Hippocampal formation (tissue), 2 donors: ENCODE data around the gene SPSB3.
"Not testable (repeated sequence)": the region's sequence is repeated elsewhere in the genome, so short reads cannot be mapped to it uniquely, and the experiment has no call there.

Experiments
- DNase-seq, 2 donors: peaks; one replicate each; lab custom pipeline; 2025; lab: John Stamatoyannopoulos, UW

Gene SPSB3

DNA sequence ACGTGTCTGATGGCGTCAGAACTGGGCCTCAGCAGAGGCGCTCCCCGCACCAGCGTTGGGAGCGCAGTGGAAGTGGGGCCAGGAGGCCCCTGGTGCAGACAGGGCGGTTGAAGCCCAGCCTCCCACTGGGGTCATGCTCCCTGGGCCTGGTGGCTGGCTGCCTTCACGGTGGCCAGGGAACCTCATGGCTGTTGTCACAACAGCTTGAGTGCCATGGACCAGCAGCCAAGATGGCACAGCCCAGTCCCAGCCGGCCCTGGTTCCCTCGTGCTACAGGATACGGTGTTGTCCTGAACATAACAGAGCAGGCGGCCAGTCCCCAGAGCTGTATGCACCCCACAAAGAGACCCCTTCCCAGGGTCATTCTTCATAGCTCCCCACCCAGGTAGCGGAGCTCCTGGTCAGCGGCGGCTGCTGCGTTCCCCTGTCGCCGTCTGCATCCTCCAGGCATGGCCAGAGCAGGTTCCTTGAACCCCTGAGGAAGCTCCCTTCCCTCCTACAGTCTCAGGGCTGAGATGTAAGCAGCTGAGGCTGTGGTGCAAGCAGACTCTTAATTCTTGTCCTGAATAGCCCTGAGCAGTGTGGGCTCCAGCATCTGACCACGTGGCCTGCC lies 40.7 kb downstream of the SPSB3 start:
- no peak for DNase-seq

DNA sequence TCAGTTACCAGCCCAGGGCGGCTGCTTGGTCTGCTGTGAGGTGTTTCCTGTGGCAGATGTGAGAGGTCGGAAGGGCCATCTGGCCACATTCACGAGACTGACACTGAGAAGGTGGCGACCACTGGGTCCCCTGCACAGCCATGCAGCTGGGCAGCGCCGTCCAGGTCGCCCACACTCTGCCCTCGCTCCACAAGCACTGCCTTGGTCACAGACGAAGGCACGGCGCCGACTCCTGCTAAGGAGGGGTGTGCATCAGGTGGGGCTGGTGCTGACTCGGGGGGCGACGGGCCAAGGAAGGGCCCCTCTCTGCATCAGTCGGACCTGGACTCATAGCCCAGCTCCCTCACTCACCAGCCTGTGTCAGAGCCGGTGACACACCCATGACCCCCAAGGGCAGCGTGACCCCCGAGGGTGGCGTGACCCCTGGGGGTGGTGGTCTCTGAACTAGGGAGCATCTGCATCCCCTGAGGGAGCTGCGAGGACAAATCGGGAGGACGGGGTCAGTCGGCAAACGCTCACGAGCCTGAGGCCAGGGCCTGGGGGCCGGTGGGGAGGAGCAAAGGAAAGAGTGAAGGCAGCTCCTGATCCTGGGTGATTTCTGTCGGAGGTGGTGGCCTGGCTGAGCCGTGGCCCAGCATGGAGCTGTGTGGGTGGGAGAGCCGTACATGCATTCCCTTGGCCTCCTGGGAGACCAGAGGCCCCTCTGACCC lies 41.4 kb downstream of the SPSB3 start:
- no peak for DNase-seq

DNA sequence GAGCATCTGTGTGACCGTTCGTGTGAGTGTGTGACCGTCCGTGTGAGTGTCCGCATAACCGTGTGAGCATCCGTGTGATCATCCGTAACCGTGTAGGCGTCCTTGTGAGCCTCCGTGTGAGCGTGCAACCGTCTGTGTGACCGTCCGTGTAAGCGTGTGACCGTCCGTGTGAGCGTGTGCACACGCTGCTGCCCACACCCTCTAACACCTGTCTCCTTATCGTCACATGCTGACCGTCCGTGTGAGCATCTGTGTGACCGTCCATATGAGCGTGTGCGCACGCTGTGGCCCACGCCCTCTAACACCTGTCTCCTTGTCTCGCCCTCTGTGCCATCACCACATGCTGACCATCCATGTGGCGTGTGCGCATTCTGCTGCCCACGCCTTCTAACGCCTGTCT lies 42.1 kb downstream of the SPSB3 start:
- DNase-seq: no peak

DNA sequence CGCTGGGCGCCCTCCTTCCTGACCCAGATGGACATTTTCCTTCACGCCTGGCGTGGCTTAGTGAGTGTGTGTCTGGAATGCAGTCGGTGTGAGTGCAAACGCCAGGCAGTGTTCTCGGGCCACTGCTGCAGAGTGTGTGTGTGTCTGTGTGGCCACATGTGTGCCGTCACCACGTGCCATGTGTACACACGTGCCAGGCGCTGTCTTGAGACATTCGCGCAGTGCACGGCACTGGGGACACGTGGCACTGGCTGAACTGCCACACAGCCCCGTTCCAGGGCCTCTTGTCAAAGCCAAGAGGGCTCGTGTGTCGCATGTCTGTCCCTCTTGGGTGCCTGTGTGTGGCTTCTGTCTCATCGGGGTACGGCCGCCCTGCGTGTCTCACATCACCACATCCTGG lies 47.6 kb downstream of the SPSB3 start:
- no peak for DNase-seq

DNA sequence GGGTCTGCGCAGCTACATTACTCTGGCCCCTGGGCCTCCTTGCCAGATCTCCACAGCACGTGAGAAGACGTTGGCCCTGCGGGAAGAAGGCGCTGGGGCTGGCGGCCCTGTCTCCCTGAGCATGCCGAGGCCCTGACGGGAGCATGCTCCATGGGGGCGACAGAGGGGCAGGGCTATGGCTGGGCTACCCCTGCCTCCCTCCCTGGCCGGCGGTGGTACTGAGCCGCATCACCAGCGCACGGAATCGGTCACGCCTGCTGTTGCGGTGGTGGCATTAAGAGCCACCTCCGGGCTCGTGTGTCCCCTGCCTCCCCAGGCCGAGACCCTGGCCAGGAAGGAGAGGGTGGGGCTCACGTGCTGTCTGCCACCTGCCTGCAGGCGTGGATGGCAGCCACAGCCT lies 48.2 kb downstream of the SPSB3 start:
- no peak for DNase-seq

DNA sequence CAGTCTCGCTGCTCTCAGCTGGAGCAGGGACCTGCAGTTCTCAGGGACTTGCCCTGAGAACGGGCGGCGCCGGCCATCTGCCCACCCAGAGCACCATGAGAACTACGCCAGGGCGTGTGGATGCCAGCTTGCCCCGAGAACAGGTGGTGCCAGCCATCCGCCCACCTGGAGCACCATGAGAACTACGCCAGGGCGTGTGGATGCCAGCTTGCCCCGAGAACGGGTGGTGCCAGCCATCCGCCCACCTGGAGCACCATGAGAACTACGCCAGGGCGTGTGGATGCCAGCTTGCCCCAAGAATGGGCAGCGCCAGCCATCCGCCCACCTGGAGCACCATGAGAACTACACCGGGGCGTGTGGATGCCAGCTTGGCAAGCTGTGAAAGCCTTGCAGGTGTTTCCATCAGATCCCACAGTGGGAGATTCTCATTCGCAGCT lies 49.8 kb downstream of the SPSB3 start:
- DNase-seq: not testable (repeated sequence)

DNA sequence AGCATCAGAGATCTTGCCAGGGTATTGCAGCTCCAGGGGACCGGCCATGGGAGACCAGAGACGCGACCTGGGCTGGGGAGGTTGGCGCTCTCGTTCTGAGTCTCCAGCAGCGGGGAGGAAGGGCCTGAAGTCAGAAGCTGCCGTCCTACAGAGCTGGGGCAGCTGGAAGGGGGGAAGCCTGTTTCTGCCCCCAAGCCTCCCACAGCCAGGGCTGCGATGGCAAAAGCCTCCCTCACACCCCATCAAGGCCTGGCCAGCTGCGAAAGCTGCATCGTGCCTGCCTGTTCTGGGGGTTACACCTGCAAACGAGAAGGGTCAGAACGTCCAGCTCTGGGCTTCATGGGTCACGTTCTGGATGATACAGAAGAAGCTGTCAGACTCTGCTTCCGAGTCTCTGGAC lies 50.3 kb downstream of the SPSB3 start:
- no peak for DNase-seq

DNA sequence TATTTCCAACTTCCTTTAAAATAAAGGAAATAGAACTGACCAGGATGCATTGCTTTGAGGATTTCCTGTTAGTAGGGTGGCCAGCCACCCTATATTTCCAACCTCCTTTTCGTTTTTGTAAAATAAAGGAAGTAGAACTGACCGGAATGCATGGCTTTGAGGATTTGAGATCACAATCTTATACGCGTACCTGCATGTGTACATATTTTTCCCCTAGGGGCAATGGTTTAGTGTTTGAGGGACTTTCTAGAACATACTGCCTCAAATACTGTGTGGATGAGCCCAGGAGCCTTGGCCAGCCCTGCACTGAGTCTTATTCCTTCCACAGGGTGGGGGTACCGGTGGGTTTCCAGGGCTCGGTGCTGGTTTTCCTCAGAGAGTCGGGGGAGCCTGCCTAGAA lies 50.8 kb downstream of the SPSB3 start:
- no peak for DNase-seq

DNA sequence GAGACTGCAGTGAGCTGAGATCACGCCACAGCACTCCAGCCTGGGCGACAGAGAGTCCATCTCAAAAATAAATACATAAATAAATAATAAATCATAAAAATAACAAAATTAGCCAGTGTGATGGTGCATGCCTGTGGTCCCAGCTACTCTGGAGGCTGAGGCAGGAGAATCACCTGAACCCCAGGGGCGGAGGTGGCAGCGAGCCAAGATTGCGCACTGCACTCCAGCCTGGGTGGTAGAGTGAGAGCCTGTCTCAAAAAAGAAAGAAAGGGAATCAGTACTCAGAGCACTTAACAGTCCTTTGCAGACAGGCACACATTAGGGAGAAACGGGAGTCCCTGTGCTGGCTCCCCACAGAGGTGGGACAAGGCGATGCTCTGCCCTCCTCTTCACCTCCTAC lies 51.3 kb downstream of the SPSB3 start:
- DNase-seq: no peak

DNA sequence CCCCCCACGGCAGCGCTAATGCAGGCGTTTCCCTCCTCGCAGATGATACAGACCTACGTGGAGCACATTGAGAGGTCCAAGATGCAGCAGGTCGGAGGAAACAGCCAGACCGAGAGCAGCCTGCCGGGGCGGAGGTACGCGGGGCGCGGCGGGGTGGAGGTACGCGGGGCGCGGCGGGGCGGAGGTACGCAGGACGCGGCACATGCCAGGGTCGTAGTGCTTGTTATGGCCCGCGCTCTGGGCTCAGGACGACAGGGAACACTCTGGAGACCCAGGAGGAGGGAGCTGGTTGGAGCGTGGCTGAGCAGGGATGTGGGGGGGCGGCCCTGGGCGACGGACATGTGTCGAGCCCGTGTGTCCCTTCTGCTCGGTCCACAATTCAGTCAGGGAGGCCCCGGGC lies 52.9 kb downstream of the SPSB3 start:
- DNase-seq: no peak

DNA sequence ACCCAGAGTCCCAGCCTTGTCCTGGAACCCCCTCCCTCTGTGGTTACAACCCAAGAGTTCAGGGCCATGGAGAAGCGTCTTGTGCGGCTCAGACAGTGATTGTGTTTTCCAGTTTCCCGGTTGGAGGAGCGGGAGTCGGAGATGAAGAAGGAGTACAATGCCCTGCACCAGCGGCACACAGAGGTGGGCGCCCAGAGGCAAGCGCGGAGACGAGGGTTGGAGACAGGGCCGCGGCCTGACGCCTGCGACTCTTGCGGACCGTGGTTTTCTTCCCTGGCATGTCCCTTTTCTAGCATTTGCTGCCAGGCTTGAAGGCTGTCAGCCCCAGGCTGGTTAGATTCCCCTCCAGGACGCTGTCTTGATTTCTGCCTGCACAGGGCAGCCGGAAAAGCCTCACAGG lies 53.3 kb downstream of the SPSB3 start:
- DNase-seq: no peak

DNA sequence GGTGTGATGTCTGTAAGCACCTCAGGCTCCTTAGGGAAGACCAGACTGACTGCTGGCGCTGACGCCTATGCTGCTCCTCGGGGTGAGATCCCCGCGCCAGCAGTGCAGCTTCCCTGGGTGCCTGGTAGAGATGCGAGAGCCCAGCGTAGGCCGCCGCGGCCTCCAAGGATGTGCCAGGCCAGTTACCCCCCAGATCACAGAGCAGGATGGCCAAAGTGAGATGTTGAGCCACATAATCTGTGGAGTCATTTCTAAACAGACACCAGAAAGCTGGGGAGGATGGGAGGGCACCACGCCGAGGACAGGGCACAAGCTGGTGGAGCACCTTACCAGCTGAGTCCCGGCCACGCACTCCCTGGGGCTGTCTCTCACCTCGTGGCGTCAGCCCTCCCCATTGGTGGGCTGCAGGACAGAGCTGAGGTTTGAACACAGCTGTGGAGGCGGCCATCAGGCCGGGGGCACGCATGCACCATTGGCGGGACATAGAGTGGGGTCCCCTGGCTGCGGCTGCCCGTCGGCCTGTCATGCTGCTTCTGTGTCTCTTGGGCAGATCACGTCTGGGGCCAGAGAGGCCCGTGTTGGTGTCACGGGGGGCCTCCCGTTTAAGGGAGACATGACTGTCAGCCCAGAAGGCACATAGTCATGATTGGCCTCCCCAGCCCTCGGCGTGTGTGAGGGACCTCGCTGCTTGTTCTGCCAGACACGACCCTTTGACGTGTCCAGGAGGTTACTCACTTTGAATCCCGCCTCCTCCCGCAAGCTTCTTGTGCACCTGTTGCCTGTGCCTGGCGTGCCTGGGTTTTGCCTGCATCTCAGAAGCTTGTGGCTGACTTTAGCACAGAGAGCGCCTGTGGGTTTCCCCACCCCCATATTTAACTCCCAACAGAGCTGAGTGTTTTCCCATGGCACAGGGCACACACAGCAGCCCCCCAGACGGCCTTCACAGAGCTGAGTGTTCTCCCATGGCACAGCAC lies 54.4 kb downstream of the SPSB3 start:
- no peak for DNase-seq
